OCI-LY1 (cell line): ENCODE data around the gene GAK.

Source experiments
- H2AFZ ChIP-seq: fragments of 200-600 bp; sonication (generic), shearing (Covaris generic); 2 replicates; pipeline ENCODE4 v1.6.0; 2014; ENCODE audit warnings: antibody characterized with exemption, mild to moderate bottlenecking, low read length
- H3F3A ChIP-seq: fragments of 200-600 bp; sonication (generic), shearing (Covaris generic); 2 replicates; pipeline ENCODE4 v1.6.0; 2014; ENCODE audit warnings: mild to moderate bottlenecking, antibody characterized with exemption, low read length, moderate library complexity; ENCODE audit not compliant: insufficient read depth
- H3K27ac ChIP-seq: fragments of 200-600 bp; sonication (generic); 2 replicates; pipeline ENCODE4 v1.5.1; 2014; ENCODE audit warnings: low read length, mixed run types, mild to moderate bottlenecking, low read depth; ENCODE audit not compliant: poor library complexity, severe bottlenecking
- H3K27me3 ChIP-seq: fragments of 200-600 bp; sonication (generic); 2 replicates; pipeline ENCODE4 v1.6.0; 2014; ENCODE audit warnings: antibody characterized with exemption, mild to moderate bottlenecking, low read length, moderate library complexity; ENCODE audit not compliant: insufficient read depth
- H3K36me3 ChIP-seq: fragments of 200-600 bp; sonication (generic); 2 replicates; pipeline ENCODE4 v1.6.1; 2014; ENCODE audit warnings: mild to moderate bottlenecking, antibody characterized with exemption, low read length, moderate library complexity, mixed read lengths; ENCODE audit not compliant: insufficient read depth
- H3K4me1 ChIP-seq: fragments of 200-600 bp; sonication (generic); 2 replicates; pipeline ENCODE4 v1.5.1; 2014; ENCODE audit warnings: mild to moderate bottlenecking, low read length, moderate library complexity; ENCODE audit not compliant: insufficient read depth, severe bottlenecking
- H3K4me2 ChIP-seq: fragments of 200-600 bp; sonication (generic), shearing (Covaris generic); 2 replicates; pipeline ENCODE4 v1.6.1; 2014; ENCODE audit warnings: low read length
- H3K4me3 ChIP-seq: fragments of 200-600 bp; sonication (generic); 2 replicates; pipeline ENCODE4 v1.5.1; 2014; ENCODE audit warnings: low read length, low read depth, mild to moderate bottlenecking, mixed read lengths; ENCODE audit not compliant: poor library complexity, severe bottlenecking
- H3K79me2 ChIP-seq: fragments of 200-600 bp; shearing (Covaris generic); 2 replicates; pipeline ENCODE4 v1.6.1; 2016; ENCODE audit warnings: mixed run types, low read length, mixed read lengths; ENCODE audit not compliant: insufficient read depth
- H3K9ac ChIP-seq: fragments of 200-600 bp; sonication (generic), shearing (Covaris generic); 2 replicates; pipeline ENCODE4 v1.6.1; 2014; ENCODE audit warnings: mild to moderate bottlenecking, low read length, mixed read lengths
- H3K9me2 ChIP-seq: fragments of 200-600 bp; sonication (generic), shearing (Covaris generic); 2 replicates; pipeline ENCODE4 v1.6.1; 2014; ENCODE audit warnings: low read depth, mild to moderate bottlenecking, low read length, mixed read lengths
- H3K9me3 ChIP-seq: fragments of 200-600 bp; shearing (Covaris generic); 2 replicates; pipeline ENCODE4 v1.6.1; 2014; ENCODE audit warnings: low read length, mixed read lengths
- H4K20me1 ChIP-seq: fragments of 200-600 bp; sonication (generic), shearing (Covaris generic); 2 replicates; pipeline ENCODE4 v1.6.0; 2016; ENCODE audit warnings: mild to moderate bottlenecking, low read length; ENCODE audit not compliant: insufficient read depth
- EZH2 ChIP-seq: fragments of 200-600 bp; sonication (generic), shearing (Covaris generic); IDR thresholded peaks from 2 replicates; pipeline ENCODE4 v1.8.0; 2017; ENCODE audit warnings: borderline replicate concordance, mixed run types, mild to moderate bottlenecking, antibody characterized with exemption, low read length, moderate library complexity, mixed read lengths
- TF ChIP-seq, protein P1 (sequence below): fragments of 200-600 bp; sonication (generic), shearing (Covaris generic); IDR thresholded peaks from 2 replicates; pipeline ENCODE4 v1.5.1; 2017; ENCODE audit warnings: mild to moderate bottlenecking, antibody characterized with exemption, low read length, moderate library complexity, mixed read lengths

The GAK gene

DNA sequence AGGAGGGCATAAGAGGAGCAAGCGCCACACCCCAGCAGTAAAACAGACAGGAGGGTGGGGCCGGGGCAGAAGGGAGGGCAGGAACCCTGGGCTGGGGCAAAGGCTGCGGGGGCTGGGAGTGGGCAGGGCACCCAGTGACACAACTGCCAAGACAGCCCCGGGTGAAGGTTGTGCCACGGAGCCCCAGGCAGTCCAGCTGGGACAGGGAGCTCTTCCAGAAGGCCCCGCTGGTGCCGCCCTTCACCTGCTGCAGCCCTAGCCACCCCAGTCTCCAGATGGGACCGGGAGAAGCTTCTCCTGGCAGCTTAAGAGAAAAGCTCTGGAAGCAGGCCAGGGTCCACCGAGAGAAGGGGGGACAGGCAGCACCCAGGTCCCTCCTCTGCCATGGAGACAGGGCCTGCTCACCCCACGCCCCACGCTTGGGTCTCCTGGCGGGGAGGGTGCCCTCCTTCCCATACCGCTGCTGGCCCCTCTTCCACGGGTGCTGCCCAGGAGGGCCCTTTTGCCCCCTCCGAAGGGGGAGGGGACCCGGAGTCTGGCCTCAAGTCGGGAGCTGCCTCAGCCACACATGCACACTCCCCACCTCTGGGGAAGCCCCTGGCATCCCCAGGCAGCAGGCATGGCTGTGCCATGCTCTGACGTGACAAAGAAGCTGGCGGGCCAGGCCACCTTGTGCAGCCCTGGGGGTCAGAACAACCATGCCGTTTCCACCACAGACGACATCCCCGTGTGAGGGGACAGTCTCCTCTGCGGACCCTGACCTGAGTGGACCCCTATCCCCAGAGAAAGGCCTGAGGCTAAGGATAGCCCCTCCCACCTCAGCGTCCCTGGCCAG lies 39.8 kb upstream of the GAK start:
- Histone ChIP-seq H3K4me1 (peaks cover 10% of the 10 kb centered on the region), H3K4me2 (peak overlapping the region; percentile 91; the same call in 1 of the 2 replicates), H3K9me3 (no peaks in the 10 kb centered on the region), H3F3A (no peaks in the 10 kb centered on the region), H3K4me3 (peak overlapping the region; percentile 73), H3K36me3 (no peaks in the 10 kb centered on the region), H3K9ac (no peak overlapping the region; the same call in 1 of the 2 replicates), H3K79me2 (no peaks in the 10 kb centered on the region), H4K20me1 (no peaks in the 10 kb centered on the region), H2AFZ (no peak overlapping the region), H3K9me2 (no peaks in the 10 kb centered on the region), H3K27ac (no peak overlapping the region), H3K27me3 (no peaks in the 10 kb centered on the region)
- TF ChIP-seq, protein P1, sequence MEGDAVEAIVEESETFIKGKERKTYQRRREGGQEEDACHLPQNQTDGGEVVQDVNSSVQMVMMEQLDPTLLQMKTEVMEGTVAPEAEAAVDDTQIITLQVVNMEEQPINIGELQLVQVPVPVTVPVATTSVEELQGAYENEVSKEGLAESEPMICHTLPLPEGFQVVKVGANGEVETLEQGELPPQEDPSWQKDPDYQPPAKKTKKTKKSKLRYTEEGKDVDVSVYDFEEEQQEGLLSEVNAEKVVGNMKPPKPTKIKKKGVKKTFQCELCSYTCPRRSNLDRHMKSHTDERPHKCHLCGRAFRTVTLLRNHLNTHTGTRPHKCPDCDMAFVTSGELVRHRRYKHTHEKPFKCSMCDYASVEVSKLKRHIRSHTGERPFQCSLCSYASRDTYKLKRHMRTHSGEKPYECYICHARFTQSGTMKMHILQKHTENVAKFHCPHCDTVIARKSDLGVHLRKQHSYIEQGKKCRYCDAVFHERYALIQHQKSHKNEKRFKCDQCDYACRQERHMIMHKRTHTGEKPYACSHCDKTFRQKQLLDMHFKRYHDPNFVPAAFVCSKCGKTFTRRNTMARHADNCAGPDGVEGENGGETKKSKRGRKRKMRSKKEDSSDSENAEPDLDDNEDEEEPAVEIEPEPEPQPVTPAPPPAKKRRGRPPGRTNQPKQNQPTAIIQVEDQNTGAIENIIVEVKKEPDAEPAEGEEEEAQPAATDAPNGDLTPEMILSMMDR = no peak
- TF ChIP-seq EZH2 = no peak

DNA sequence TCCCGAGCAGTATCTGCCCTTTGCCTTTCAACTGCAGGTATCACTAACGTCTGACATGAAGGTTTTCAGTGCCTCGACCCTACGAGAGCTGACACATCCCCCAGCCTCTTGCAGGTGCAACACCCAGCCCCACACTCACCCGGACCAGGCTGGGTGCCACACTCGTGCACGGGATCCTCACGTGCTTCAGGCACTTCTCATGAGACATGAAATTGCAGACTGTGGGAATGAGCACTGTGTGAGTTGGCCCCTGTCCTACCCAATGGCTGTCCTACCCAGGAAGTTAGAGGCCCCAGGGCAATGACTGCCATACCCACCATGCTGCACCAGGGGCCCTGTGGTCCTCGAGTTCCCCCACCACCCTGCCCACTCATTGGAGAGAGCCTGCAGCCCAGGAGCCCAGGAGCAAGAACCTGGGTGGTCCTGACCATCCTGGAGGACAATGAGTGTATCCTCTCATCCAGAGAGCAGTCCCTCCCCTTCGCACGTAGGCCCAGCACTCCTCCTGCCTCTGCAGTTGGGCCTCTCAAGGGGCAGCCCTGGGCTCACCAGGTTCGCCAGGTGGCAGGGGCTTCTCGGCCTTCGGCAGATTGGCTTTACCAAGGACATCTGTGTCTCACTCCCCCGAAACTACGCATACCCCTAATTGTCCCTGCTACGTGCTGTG lies 38.9 kb upstream of the GAK start:
- H3K4me1 ChIP-seq = peaks cover 10% of the 10 kb centered on the region
- TF ChIP-seq EZH2 = no peak
- TF ChIP-seq, protein P1 = no peak
- H3K9me2 ChIP-seq = no peaks in the 10 kb centered on the region
- no peak overlapping the region for H2AFZ ChIP-seq
- no peak overlapping the region for H3K4me3 ChIP-seq
- H3K79me2 ChIP-seq = no peaks in the 10 kb centered on the region
- no peaks in the 10 kb centered on the region for H3K9me3 ChIP-seq
- H4K20me1 ChIP-seq = no peaks in the 10 kb centered on the region
- H3K9ac ChIP-seq = no peak overlapping the region
- no peaks in the 10 kb centered on the region for H3K27me3 ChIP-seq
- H3F3A ChIP-seq = no peaks in the 10 kb centered on the region
- no peak overlapping the region for H3K4me2 ChIP-seq
- H3K36me3 ChIP-seq = no peaks in the 10 kb centered on the region
- no peak overlapping the region for H3K27ac ChIP-seq

DNA sequence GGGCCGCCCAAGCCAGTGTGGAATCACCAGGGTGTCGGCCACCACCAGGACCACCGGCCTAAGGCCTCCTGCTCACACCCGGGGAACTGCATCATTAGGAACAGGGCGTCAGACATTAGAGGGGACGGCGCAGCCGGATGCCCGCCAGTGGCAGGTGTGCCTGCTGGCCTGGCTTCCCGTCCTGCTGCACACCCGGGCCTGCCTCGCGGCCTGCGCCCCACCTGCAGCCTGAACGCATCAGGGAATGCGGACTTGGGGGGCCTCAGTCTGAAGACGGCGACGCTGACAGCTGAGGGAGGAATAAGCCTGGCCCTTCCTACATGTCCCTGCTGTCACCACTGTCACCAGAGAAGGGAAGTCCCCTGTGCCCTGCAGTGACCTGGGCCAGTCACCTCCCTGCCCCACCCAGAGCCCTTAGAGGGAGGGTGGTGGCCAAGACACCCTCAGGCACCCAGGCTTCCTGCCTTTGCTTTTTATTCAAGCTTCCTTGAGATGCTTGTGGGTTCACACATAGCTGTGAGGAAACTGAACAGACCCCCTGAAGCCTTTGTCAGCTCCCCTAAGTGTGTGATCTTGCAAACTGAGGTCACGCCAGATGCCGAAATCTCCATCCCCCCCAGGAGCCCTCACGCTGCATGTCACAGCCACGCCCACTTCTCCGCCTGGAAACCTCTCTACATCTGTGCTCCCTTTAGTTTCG lies 38.1 kb upstream of the GAK start:
- Histone ChIP-seq H3K27me3 (no peaks in the 10 kb centered on the region), H3K4me1 (peaks cover 10% of the 10 kb centered on the region), H3K79me2 (no peaks in the 10 kb centered on the region), H3K9me2 (no peaks in the 10 kb centered on the region), H3K27ac (no peak overlapping the region), H4K20me1 (no peaks in the 10 kb centered on the region), H3K9me3 (no peaks in the 10 kb centered on the region), H3K9ac (no peak overlapping the region), H3K4me3 (no peak overlapping the region), H3K36me3 (no peaks in the 10 kb centered on the region), H3F3A (no peaks in the 10 kb centered on the region), H3K4me2 (no peak overlapping the region), H2AFZ (no peak overlapping the region)
- TF ChIP-seq EZH2 = no peak
- TF ChIP-seq, protein P1 = no peak
